Activated CD8-positive, alpha-beta T cell treated with anti-CD3 and anti-CD28 coated beads for 36 hours (primary cell): ENCODE measurements around the gene MICU1. TPM values are rescaled to one million over a fixed set of nuclear protein-coding genes. Genes with fewer than 3 reads are reported as not detected.
"Not testable (repeated sequence)": the region's sequence is repeated elsewhere in the genome, so short reads cannot be mapped to it uniquely, and the experiment has no call there.

ENCODE experiments used
- ATAC-seq: fragments of 200-7000 bp; cut with Tn5 transposase; one replicate; pipeline ENCODE4 v1.10.0; 2021; ENCODE audit warnings: mild to moderate bottlenecking, moderate library complexity
- CTCF ChIA-PET: fragments of 350-600 bp; sonication (Branson Sonifier 250); formaldehyde crosslinking; loops from one replicate; lab custom pipeline; 2021; ENCODE audit warnings: antibody characterized with exemption; lab: Charles Lee
- POLR2A ChIA-PET: fragments of 350-600 bp; sonication (Branson Sonifier 250); formaldehyde crosslinking; loops from one replicate; lab custom pipeline; 2021; ENCODE audit warnings: antibody characterized with exemption; lab: Charles Lee
- DNase-seq: peaks from one replicate; pipeline ENCODE4 v3.0.0-alpha.2; 2020
- H3K27ac Mint-ChIP-seq: one replicate; pipeline ENCODE4 v1.8.0; 2021; ENCODE audit warnings: mild to moderate bottlenecking, mixed read lengths
- H3K27me3 Mint-ChIP-seq: one replicate; pipeline ENCODE4 v1.8.0; 2021; ENCODE audit warnings: mixed read lengths
- H3K36me3 Mint-ChIP-seq: one replicate; pipeline ENCODE4 v1.8.0; 2021; ENCODE audit warnings: low read depth, mixed read lengths
- H3K4me1 Mint-ChIP-seq: one replicate; pipeline ENCODE4 v1.8.0; 2021; ENCODE audit warnings: low read depth, mixed read lengths
- H3K4me3 Mint-ChIP-seq: one replicate; pipeline ENCODE4 v1.8.0; 2021; ENCODE audit warnings: mild to moderate bottlenecking, moderate library complexity, mixed read lengths
- H3K9me3 Mint-ChIP-seq: one replicate; pipeline ENCODE4 v1.8.0; 2021; ENCODE audit warnings: mixed read lengths
- intact Hi-C: fragments of 100-400 bp; cut with micrococcal nuclease; formaldehyde crosslinking; loops from one replicate; pipeline ENCODE4 v1.10.0; 2022
- total RNA-seq, 2 experiments: library from RNA; stranded (reverse); gene quantifications; one replicate each; pipeline ENCODE4 v1.2.3, GENCODE V29; 2021
- TF ChIP-seq, protein P1 (sequence below): fragments of 200-600 bp; IDR thresholded peaks from one replicate; pipeline ENCODE4 v1.8.0; 2022; ENCODE audit warnings: antibody characterized with exemption, mild to moderate bottlenecking

MICU1 gene
- total RNA-seq, 2 experiments from 2014 or later = 29.9 to 31.0 TPM

DNA sequence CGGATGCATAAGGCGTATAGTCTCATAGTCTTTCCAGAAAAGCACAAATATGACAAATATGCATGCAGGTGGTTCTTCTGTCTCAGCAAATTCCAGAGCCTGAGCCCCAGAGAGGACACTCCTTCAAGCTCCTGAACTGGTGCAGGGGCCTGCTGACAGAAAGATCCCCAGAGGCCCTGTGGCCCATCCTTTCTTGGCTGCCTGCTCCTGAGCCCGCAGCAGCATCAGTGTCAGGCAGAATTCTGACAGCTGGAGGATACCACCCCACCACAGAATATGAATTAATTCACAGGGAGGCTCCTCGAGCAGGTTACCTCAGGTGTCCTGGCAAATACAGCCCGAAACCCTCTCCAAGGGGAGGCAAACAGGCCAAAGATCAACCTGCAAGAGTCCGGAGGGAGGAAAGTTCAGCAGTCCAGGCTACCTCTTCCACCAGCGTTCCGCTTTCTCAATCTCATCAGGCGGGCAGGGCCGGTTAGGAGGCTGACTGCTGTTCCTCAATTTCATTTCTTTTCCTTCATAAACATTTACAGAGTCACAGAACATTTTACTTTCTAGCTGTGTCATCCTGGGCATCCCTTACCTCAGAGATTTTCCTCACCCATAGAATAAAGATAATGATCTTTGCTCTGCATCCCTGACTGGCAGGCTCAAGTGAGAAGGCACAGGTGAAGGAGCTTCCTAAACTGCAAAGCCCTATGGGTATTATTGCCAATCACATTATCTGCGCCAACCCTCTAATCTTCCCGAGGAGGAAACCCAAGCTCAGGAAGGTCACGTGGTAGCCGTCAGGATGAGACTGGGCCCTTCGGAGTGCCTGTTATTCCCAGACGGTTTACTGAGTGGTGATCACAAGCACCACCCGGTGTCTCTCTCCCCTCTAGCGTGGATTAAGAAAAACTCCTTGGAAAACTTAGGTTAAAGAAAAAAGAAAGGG, 272.6 kb downstream of the MICU1 start:
- Mint-ChIP-seq H3K4me3 (peak overlapping the region; percentile 96), H3K36me3 (peaks cover 26% of the 10 kb centered on the region), H3K27ac (peak overlapping the region; percentile 99), H3K9me3 (no peaks in the 10 kb centered on the region), H3K27me3 (no peaks in the 10 kb centered on the region), H3K4me1 (peaks cover 37% of the 10 kb centered on the region)
- POLR2A ChIA-PET = interaction anchor here (0.6 to 5.3 kb wide), 6 partner anchors 10 to 580 kb away, joined by 3 to 57 read pairs (median 4); partner anchors contain the start of genes PSAP and VSIR
- no peak for DNase-seq
- TF ChIP-seq, protein P1, sequence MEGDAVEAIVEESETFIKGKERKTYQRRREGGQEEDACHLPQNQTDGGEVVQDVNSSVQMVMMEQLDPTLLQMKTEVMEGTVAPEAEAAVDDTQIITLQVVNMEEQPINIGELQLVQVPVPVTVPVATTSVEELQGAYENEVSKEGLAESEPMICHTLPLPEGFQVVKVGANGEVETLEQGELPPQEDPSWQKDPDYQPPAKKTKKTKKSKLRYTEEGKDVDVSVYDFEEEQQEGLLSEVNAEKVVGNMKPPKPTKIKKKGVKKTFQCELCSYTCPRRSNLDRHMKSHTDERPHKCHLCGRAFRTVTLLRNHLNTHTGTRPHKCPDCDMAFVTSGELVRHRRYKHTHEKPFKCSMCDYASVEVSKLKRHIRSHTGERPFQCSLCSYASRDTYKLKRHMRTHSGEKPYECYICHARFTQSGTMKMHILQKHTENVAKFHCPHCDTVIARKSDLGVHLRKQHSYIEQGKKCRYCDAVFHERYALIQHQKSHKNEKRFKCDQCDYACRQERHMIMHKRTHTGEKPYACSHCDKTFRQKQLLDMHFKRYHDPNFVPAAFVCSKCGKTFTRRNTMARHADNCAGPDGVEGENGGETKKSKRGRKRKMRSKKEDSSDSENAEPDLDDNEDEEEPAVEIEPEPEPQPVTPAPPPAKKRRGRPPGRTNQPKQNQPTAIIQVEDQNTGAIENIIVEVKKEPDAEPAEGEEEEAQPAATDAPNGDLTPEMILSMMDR = no peak
- ATAC-seq = no peak
- CTCF ChIA-PET = interaction anchor here (1.0 to 9.1 kb wide), 5 partner anchors 8 to 95 kb away, joined by 3 to 97 read pairs (median 4); no protein-coding TSS in a partner anchor
- intact Hi-C loops = no loop called here

DNA sequence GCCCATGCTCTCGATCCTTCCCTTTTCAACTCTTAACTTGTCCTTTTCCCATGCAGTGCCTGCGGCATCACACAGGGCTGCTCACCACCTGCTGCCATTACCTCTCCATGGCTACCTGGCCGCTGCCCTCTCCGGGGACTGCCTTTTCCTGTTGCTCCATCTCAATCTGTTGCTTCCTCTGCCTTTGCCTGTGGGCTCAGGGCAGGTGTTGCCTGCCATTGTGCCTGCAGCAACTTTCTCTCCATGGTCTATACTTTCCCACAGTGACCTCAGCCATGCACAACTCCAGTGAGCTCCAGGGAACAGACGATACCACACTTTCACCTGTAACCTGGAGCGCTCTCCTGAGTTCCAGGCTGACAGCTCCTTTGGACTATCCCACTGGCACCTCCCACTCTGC, 274.4 kb downstream of the MICU1 start:
- ChIA-PET POLR2A (interaction anchor here (1.6 to 5.3 kb wide), 2 partner anchors 8 to 76 kb away, joined by 5 to 57 read pairs; no protein-coding TSS in a partner anchor), CTCF (interaction anchor here (1.4 to 9.1 kb wide), 3 partner anchors 11 to 303 kb away, joined by 4 to 97 read pairs (median 4); no protein-coding TSS in a partner anchor)
- intact Hi-C loops = no loop called here
- H3K27me3 Mint-ChIP-seq = no peaks in the 10 kb centered on the region
- ATAC-seq (no peak), DNase-seq (no peak)
- peaks cover 26% of the 10 kb centered on the region for H3K36me3 Mint-ChIP-seq
- TF ChIP-seq, protein P1 = no peak
- H3K4me1 Mint-ChIP-seq = peaks cover 37% of the 10 kb centered on the region
- no peaks in the 10 kb centered on the region for H3K9me3 Mint-ChIP-seq
- H3K4me3 Mint-ChIP-seq = no peak overlapping the region
- no peak overlapping the region for H3K27ac Mint-ChIP-seq

DNA sequence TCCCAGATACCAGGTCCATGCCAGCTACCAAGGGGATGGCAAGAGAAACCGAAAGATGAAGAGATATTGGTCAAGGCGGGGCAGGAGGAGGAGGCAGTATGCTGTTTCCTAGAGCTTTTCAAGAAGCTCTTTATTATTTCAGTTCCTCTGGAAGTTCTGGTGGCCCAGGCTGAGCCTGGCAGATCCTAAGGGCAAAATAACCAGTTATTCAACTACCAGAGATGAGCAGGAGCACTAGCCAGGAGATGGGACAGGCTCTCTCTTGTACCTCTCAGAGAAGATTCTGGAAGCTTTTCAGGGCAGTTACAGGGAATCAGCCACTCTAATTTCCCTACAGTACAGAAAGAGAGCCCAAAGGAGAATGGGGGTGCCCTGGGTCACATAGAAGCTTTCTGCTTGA, 276.4 kb downstream of the MICU1 start:
- CTCF ChIA-PET = interaction anchor here (0.9 to 9.1 kb wide), 5 partner anchors 9 to 453 kb away, joined by 4 to 97 read pairs (median 7); no protein-coding TSS in a partner anchor
- Mint-ChIP-seq H3K36me3 (peaks cover 31% of the 10 kb centered on the region), H3K27ac (no peak overlapping the region), H3K9me3 (no peaks in the 10 kb centered on the region), H3K4me3 (no peak overlapping the region), H3K4me1 (peaks cover 40% of the 10 kb centered on the region), H3K27me3 (no peaks in the 10 kb centered on the region)
- DNase-seq (no peak), ATAC-seq (no peak)
- TF ChIP-seq, protein P1 = no peak
- POLR2A ChIA-PET = interaction anchor here (0.6 to 1.4 kb wide), 7 partner anchors 8 to 265 kb away, joined by 3 to 4 read pairs (median 3); no protein-coding TSS in a partner anchor
- intact Hi-C loops = no loop called here

DNA sequence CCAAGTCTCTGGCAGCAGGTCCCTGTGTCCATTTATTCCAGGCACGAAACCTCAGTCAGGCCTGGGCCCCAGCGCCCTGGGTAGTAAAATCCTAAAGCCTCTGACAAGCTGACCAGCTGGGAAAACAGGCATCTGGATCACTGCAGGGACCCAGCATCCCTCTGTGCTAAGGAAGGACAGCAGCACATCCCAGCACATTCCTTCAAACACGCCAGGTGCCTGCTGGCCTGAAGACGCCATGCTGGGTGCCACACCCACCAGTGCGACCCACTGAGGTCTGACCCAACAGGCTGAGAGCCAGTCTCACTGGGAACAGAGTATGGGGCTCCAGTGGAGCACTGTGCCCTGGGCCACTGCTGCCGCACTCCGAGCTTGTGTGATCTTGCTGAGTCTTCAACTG, 277.6 kb downstream of the MICU1 start:
- H3K4me3 Mint-ChIP-seq = no peak overlapping the region
- intact Hi-C loops = no loop called here
- H3K9me3 Mint-ChIP-seq = no peaks in the 10 kb centered on the region
- ATAC-seq = no peak
- peaks cover 39% of the 10 kb centered on the region for H3K4me1 Mint-ChIP-seq
- H3K36me3 Mint-ChIP-seq = peaks cover 31% of the 10 kb centered on the region
- ChIA-PET POLR2A (interaction anchor here (0.5 to 1.2 kb wide), 4 partner anchors 89 to 821 kb away, joined by 3 read pairs; partner anchors contain the start of gene SPOCK2), CTCF (interaction anchor here (1.6 to 9.1 kb wide), 3 partner anchors 8 to 216 kb away, joined by 4 to 97 read pairs (median 7); no protein-coding TSS in a partner anchor)
- no peaks in the 10 kb centered on the region for H3K27me3 Mint-ChIP-seq
- TF ChIP-seq, protein P1 = no peak
- no peak for DNase-seq
- H3K27ac Mint-ChIP-seq = no peak overlapping the region

DNA sequence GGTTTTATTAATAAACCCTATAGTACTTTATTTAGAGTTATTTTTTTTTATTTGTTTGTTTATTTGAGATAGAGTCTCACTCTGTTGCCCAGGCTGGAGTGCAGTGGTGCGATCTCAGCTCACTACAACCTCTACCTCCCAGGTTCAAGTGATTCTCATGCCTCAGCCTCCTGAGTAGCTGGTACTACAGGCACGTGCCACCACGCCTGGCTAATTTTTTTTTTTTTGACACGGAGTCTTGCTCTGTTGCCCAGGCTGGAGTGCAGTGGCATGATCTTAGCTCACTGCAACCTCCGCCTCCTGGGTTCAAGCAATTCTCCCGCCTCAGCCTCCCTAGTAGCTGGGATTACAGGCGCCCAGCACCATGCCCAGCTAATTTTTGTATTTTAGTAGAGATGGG, 279.8 kb downstream of the MICU1 start:
- POLR2A ChIA-PET = interaction anchor here (6.6 kb wide), 1 partner anchor 7 kb away, joined by 57 read pairs; the partner anchor contains the start of gene DNAJB12
- Mint-ChIP-seq H3K4me1 (peaks cover 17% of the 10 kb centered on the region), H3K36me3 (peaks cover 30% of the 10 kb centered on the region)
- H3K9me3 Mint-ChIP-seq, H3K27me3 Mint-ChIP-seq, intact Hi-C loops, H3K4me3 Mint-ChIP-seq, DNase-seq, H3K27ac Mint-ChIP-seq, ATAC-seq: not testable (repeated sequence)
- CTCF ChIA-PET = interaction anchor here (1.3 kb wide), 1 partner anchor 18 kb away, joined by 3 read pairs; no protein-coding TSS in a partner anchor
